Stimulated activated memory B cell treated with anti-CD40 and anti-IgM and Interleukin-4, amounts not matched to agents 10 μg/mL and 1 μg/mL and 100 μg/mL, for 72 hours (primary cell): Measurements from ENCODE around the gene TMEM163.

ENCODE experiments used
- ATAC-seq: fragments of 150-1000 bp; cut with Tn5 transposase; 2 replicates; pipeline ENCODE4 v1.10.0; 2021
- H3K27ac Mint-ChIP-seq: one replicate; pipeline ENCODE4 v1.8.0; 2022; ENCODE audit warnings: mild to moderate bottlenecking, mixed read lengths
- H3K27me3 Mint-ChIP-seq: one replicate; pipeline ENCODE4 v1.8.0; 2022; ENCODE audit warnings: mixed read lengths
- H3K36me3 Mint-ChIP-seq: one replicate; pipeline ENCODE4 v1.8.0; 2022; ENCODE audit warnings: mixed read lengths
- H3K4me1 Mint-ChIP-seq: one replicate; pipeline ENCODE4 v1.8.0; 2022; ENCODE audit warnings: mixed read lengths
- H3K4me3 Mint-ChIP-seq: one replicate; pipeline ENCODE4 v1.8.0; 2022; ENCODE audit warnings: mild to moderate bottlenecking, moderate library complexity, mixed read lengths
- H3K9me3 Mint-ChIP-seq: one replicate; pipeline ENCODE4 v1.8.0; 2022; ENCODE audit warnings: mixed read lengths

The TMEM163 gene

GRCh38 chr2:134431838-134432434 lies 286.9 kb downstream of the TMEM163 start:
- Mint-ChIP-seq H3K4me3 (no peak overlapping the region), H3K27me3 (no peaks in the 10 kb centered on the region)

GRCh38 chr2:134429886-134430285 lies 288.9 kb downstream of the TMEM163 start:
- Mint-ChIP-seq H3K27ac (no peak overlapping the region), H3K27me3 (no peaks in the 10 kb centered on the region), H3K9me3 (no peaks in the 10 kb centered on the region), H3K4me1 (peaks cover 8% of the 10 kb centered on the region), H3K4me3 (no peak overlapping the region), H3K36me3 (peaks cover 67% of the 10 kb centered on the region)
- no peak for ATAC-seq

More at GRCh38 chr2:134431838-134432434, 286.9 kb downstream of the TMEM163 start:
- Mint-ChIP-seq H3K9me3 (no peaks in the 10 kb centered on the region), H3K4me1 (peaks cover 5% of the 10 kb centered on the region), H3K27ac (no peak overlapping the region), H3K36me3 (peaks cover 58% of the 10 kb centered on the region)
- ATAC-seq, result no peak

- peaks cover 57% of the 10 kb centered on the region for H3K36me3 Mint-ChIP-seq
- H3K27ac Mint-ChIP-seq, result no peak overlapping the region
- H3K9me3 Mint-ChIP-seq, result no peaks in the 10 kb centered on the region
- no peak for ATAC-seq
- H3K4me3 Mint-ChIP-seq, result no peak overlapping the region
- peaks cover 11% of the 10 kb centered on the region for H3K4me1 Mint-ChIP-seq
- H3K27me3 Mint-ChIP-seq, result no peaks in the 10 kb centered on the region
Measured at GRCh38 chr2:134426721-134427120, 292.1 kb downstream of the TMEM163 start.

GRCh38 chr2:134425724-134426496 lies 292.9 kb downstream of the TMEM163 start:
- no peak for ATAC-seq
- H3K27me3 Mint-ChIP-seq, result no peaks in the 10 kb centered on the region
- no peaks in the 10 kb centered on the region for H3K9me3 Mint-ChIP-seq
- peaks cover 52% of the 10 kb centered on the region for H3K36me3 Mint-ChIP-seq
- H3K27ac Mint-ChIP-seq, result peak overlapping the region; percentile 56
- no peak overlapping the region for H3K4me3 Mint-ChIP-seq
- peaks cover 11% of the 10 kb centered on the region for H3K4me1 Mint-ChIP-seq

GRCh38 chr2:134421556-134422328 lies 297.1 kb downstream of the TMEM163 start:
- Mint-ChIP-seq H3K27ac (no peak overlapping the region), H3K36me3 (peaks cover 25% of the 10 kb centered on the region)
- no peak for ATAC-seq

GRCh38 chr2:134420920-134421319 lies 297.9 kb downstream of the TMEM163 start:
- H3K36me3 Mint-ChIP-seq, result peaks cover 26% of the 10 kb centered on the region
- peaks cover 13% of the 10 kb centered on the region for H3K4me1 Mint-ChIP-seq
- no peak for ATAC-seq
- no peaks in the 10 kb centered on the region for H3K27me3 Mint-ChIP-seq
- no peak overlapping the region for H3K4me3 Mint-ChIP-seq
- H3K27ac Mint-ChIP-seq, result no peak overlapping the region
- H3K9me3 Mint-ChIP-seq, result no peaks in the 10 kb centered on the region

More at GRCh38 chr2:134421556-134422328, 297.1 kb downstream of the TMEM163 start:
- Mint-ChIP-seq H3K9me3 (no peaks in the 10 kb centered on the region), H3K4me3 (no peak overlapping the region), H3K27me3 (no peaks in the 10 kb centered on the region), H3K4me1 (peaks cover 11% of the 10 kb centered on the region)

GRCh38 chr2:134420259-134420658 lies 298.5 kb downstream of the TMEM163 start:
- Mint-ChIP-seq H3K36me3 (peaks cover 27% of the 10 kb centered on the region), H3K4me3 (no peak overlapping the region), H3K27me3 (no peaks in the 10 kb centered on the region), H3K9me3 (no peaks in the 10 kb centered on the region), H3K27ac (no peak overlapping the region), H3K4me1 (peaks cover 14% of the 10 kb centered on the region)
- no peak for ATAC-seq

- no peaks in the 10 kb centered on the region for H3K27me3 Mint-ChIP-seq
- ATAC-seq, result no peak
- H3K27ac Mint-ChIP-seq, result no peak overlapping the region
- peaks cover 7% of the 10 kb centered on the region for H3K4me1 Mint-ChIP-seq
- peaks cover 14% of the 10 kb centered on the region for H3K36me3 Mint-ChIP-seq
- no peak overlapping the region for H3K4me3 Mint-ChIP-seq
- H3K9me3 Mint-ChIP-seq, result no peaks in the 10 kb centered on the region
Measured at GRCh38 chr2:134417968-134418582, 300.7 kb downstream of the TMEM163 start.

- no peak overlapping the region for H3K27ac Mint-ChIP-seq
- no peak for ATAC-seq
- no peaks in the 10 kb centered on the region for H3K9me3 Mint-ChIP-seq
- H3K27me3 Mint-ChIP-seq, result no peaks in the 10 kb centered on the region
- peaks cover 20% of the 10 kb centered on the region for H3K36me3 Mint-ChIP-seq
- peaks cover 16% of the 10 kb centered on the region for H3K4me1 Mint-ChIP-seq
- H3K4me3 Mint-ChIP-seq, result no peak overlapping the region
Measured at GRCh38 chr2:134416637-134417036, 302.2 kb downstream of the TMEM163 start.

GRCh38 chr2:134416018-134416417 lies 302.8 kb downstream of the TMEM163 start:
- Mint-ChIP-seq H3K4me3 (no peak overlapping the region), H3K9me3 (no peaks in the 10 kb centered on the region), H3K27me3 (no peaks in the 10 kb centered on the region), H3K36me3 (peaks cover 20% of the 10 kb centered on the region), H3K4me1 (peaks cover 22% of the 10 kb centered on the region), H3K27ac (no peak overlapping the region)
- no peak for ATAC-seq

- Mint-ChIP-seq H3K36me3 (peaks cover 20% of the 10 kb centered on the region), H3K27ac (no peak overlapping the region), H3K4me1 (peaks cover 28% of the 10 kb centered on the region), H3K27me3 (no peaks in the 10 kb centered on the region), H3K4me3 (no peak overlapping the region), H3K9me3 (no peaks in the 10 kb centered on the region)
- ATAC-seq, result no peak
Measured at GRCh38 chr2:134413912-134414311, 304.9 kb downstream of the TMEM163 start.

- Mint-ChIP-seq H3K4me1 (peaks cover 33% of the 10 kb centered on the region), H3K27me3 (no peaks in the 10 kb centered on the region), H3K9me3 (no peaks in the 10 kb centered on the region), H3K27ac (no peak overlapping the region), H3K4me3 (no peak overlapping the region), H3K36me3 (peaks cover 20% of the 10 kb centered on the region)
- ATAC-seq, result no peak
Measured at GRCh38 chr2:134413430-134413829, 305.4 kb downstream of the TMEM163 start.

GRCh38 chr2:134412639-134412999 lies 306.2 kb downstream of the TMEM163 start:
- peak overlapping the region; percentile 89 for H3K27ac Mint-ChIP-seq
- H3K36me3 Mint-ChIP-seq, result peaks cover 20% of the 10 kb centered on the region
- no peaks in the 10 kb centered on the region for H3K9me3 Mint-ChIP-seq
- H3K4me3 Mint-ChIP-seq, result no peak overlapping the region
- peaks cover 41% of the 10 kb centered on the region for H3K4me1 Mint-ChIP-seq
- ATAC-seq, result no peak
- no peaks in the 10 kb centered on the region for H3K27me3 Mint-ChIP-seq

GRCh38 chr2:134411828-134412638 lies 306.8 kb downstream of the TMEM163 start:
- ATAC-seq, result peak; percentile 97
- Mint-ChIP-seq H3K4me1 (peaks cover 47% of the 10 kb centered on the region), H3K27me3 (no peaks in the 10 kb centered on the region), H3K4me3 (peak overlapping the region; percentile 33), H3K36me3 (peaks cover 20% of the 10 kb centered on the region), H3K27ac (peak overlapping the region; percentile 89), H3K9me3 (no peaks in the 10 kb centered on the region)
